Measurements from ENCODE around the gene SPATS2L.

Gene SPATS2L

GRCh38 chr2:200422532-200423261, 116.2 kb downstream of the SPATS2L start:
- no peak overlapping the region for H3K4me3 ChIP-seq (ENCODE audit: low read depth, low read length)

GRCh38 chr2:200423541-200423940, 117.0 kb downstream of the SPATS2L start:
- H3K4me1 ChIP-seq (ENCODE audit: control insufficient read depth, insufficient read depth, low read length) = no peaks in the 10 kb centered on the region
- no peak overlapping the region for H3K27ac ChIP-seq (ENCODE audit: extremely low read depth, low read depth, low read length)
- no peak for TF ChIP-seq ZNF114 (tag by site-specific recombination; IDR thresholded peaks at IDR 0.05)
- no peak for TF ChIP-seq ZNF639 (tag by site-specific recombination; IDR thresholded peaks at IDR 0.05)
- no peak for TF ChIP-seq YY2 (tag by site-specific recombination; IDR thresholded peaks at IDR 0.05)
- no peak for TF ChIP-seq ZNF121 (tag by site-specific recombination; IDR thresholded peaks at IDR 0.05)
- H3K36me3 ChIP-seq (ENCODE audit: control insufficient read depth in 2 of 2, insufficient read depth in 1 of 2, low read length in 2 of 2) = peaks cover 0 to 25% of the 10 kb centered on the region in 2 experiments; a peak in 1 of 3 replicates
- ChIA-PET CTCF (no interaction called here), POLR2A (no interaction called here)
- no peak overlapping the region for H3K4me3 ChIP-seq (ENCODE audit: low read depth, low read length)
- no peaks in the 10 kb centered on the region for H3K9me3 ChIP-seq (ENCODE audit: control insufficient read depth, insufficient read depth, low read depth, low read length)

More at GRCh38 chr2:200422532-200423261, 116.2 kb downstream of the SPATS2L start:
- Histone ChIP-seq H3K9me3 (ENCODE audit: control insufficient read depth, insufficient read depth, low read depth, low read length) (no peaks in the 10 kb centered on the region), H3K36me3 (ENCODE audit: control insufficient read depth in 2 of 2, insufficient read depth in 1 of 2, low read length in 2 of 2) (peaks cover 0 to 25% of the 10 kb centered on the region in 2 experiments; a peak in 1 of 3 replicates), H3K27ac (ENCODE audit: extremely low read depth, low read depth, low read length) (no peak overlapping the region), H3K4me1 (ENCODE audit: control insufficient read depth, insufficient read depth, low read length) (no peaks in the 10 kb centered on the region)
- POLR2A ChIA-PET = no interaction called here
- TF ChIP-seq ZNF239 (tag by site-specific recombination; IDR thresholded peaks at IDR 0.05) = no peak
- no peak for TF ChIP-seq YY1 (tag by site-specific recombination; IDR thresholded peaks at IDR 0.05)
- no peak for TF ChIP-seq ZNF324 (tag by site-specific recombination; IDR thresholded peaks at IDR 0.05)
- no peak for TF ChIP-seq HIC1 (tag by site-specific recombination; IDR thresholded peaks at IDR 0.05)
- TF ChIP-seq ZNF132 (tag by site-specific recombination; IDR thresholded peaks at IDR 0.05; ENCODE audit: borderline replicate concordance) = no peak
- no peak for TF ChIP-seq INSM2 (tag by site-specific recombination; IDR thresholded peaks at IDR 0.05)
- no peak for TF ChIP-seq PRDM4 (tag by site-specific recombination; IDR thresholded peaks at IDR 0.05)
- no peak for TF ChIP-seq ZNF214 (tag by site-specific recombination; IDR thresholded peaks at IDR 0.05; ENCODE audit: borderline replicate concordance)
- no peak for TF ChIP-seq REPIN1 (tag by site-specific recombination; IDR thresholded peaks at IDR 0.05; ENCODE audit: low read depth)
- no peak for TF ChIP-seq PRDM1 (tag by site-specific recombination; IDR thresholded peaks at IDR 0.05)
- CTCF ChIA-PET = interaction anchor here (0.6 kb wide), 1 partner anchor 34 kb away, joined by 3 read pairs; no protein-coding TSS in a partner anchor

Data from HEK293 (cell line).